Measurements from ENCODE around the gene ARHGAP18.

The ARHGAP18 gene

GRCh38 chr6:129643968-129644367 lies 66.0 kb downstream of the ARHGAP18 start:
- DNase-seq (ENCODE audit: low read depth in 2 of 2), result no peak

GRCh38 chr6:129643176-129643575 lies 66.8 kb downstream of the ARHGAP18 start:
- DNase-seq (ENCODE audit: low read depth in 2 of 2), result no peak

- no peak for DNase-seq (ENCODE audit: low read depth in 2 of 2)
These were observed 67.7 kb downstream of the ARHGAP18 start for GRCh38 chr6:129642322-129642721.

GRCh38 chr6:129641344-129641743 lies 68.6 kb downstream of the ARHGAP18 start:
- no peak for DNase-seq (ENCODE audit: low read depth in 2 of 2)

GRCh38 chr6:129638686-129639085 lies 71.3 kb downstream of the ARHGAP18 start:
- no peak for DNase-seq (ENCODE audit: low read depth in 2 of 2)

DNA sequence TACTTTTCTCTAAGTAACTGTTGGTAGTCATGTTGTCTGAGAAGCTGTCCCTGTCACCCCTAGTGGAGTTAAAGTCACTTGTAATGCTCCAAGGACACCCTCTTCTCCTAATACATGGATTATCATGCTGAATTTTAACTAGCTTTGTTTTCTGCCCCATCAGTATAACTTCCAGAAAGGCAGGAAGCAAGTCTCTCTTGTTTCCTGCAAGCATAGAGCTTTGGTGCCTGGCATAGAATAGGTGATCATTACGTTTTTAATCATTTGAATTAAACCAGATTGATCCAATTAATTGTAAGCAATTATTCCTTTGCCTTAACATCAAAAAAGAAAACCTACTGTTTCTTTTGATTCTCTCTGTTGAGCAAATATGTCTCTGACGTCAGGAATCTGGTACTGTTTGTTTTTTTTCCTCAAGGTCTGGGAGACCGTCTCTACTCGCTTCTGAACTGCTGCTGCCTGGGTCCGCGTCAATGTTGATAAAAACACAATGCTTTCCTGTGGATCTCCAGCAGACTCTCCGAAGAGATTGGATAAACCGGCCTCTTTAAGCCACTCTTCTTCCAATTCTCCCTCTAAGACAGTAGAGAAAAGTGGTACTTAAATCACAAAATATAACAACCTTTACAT lies 71.8 kb downstream of the ARHGAP18 start:
- no peak for DNase-seq (ENCODE audit: low read depth in 2 of 2)

- no peak for DNase-seq (ENCODE audit: low read depth in 2 of 2)
These were observed 72.5 kb downstream of the ARHGAP18 start for GRCh38 chr6:129637340-129638054.

DNA sequence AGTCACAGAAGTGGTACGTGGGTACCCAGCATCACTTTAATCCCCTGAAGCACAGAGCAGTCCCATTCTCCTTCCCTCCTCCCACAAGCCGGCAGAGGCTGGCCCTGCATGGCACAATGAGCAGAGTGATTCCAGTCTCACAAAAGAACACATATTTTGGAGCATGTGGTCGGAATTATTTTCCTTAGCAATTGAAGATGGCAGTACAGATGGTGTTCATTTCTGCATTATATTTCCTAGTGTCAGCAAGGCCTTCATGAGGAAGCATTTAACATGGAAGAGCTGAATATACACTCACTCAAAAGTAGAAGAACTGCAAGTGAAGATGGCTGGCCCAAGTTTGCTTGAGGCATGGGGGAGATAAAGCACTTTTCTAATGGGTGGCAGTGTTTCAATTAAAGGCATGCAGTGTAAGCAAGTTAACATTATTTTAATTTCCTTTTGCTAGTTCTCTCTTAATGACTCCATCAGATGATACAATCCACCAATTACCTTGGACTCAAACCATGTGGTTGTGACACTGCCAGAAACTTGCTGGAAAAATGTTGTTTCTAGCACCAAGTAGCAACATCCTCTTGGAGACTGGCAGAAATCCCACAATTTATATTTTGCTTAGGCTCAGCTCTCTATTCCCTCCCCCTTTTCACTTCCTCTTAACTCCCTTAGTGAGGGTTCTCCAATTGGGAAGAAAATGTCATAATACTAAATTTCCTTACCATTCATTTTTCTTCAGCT lies 74.4 kb downstream of the ARHGAP18 start:
- no peak for DNase-seq (ENCODE audit: low read depth in 2 of 2)

- no peak for DNase-seq (ENCODE audit: low read depth in 2 of 2)
These were observed 75.4 kb downstream of the ARHGAP18 start for GRCh38 chr6:129634411-129635230.

DNA sequence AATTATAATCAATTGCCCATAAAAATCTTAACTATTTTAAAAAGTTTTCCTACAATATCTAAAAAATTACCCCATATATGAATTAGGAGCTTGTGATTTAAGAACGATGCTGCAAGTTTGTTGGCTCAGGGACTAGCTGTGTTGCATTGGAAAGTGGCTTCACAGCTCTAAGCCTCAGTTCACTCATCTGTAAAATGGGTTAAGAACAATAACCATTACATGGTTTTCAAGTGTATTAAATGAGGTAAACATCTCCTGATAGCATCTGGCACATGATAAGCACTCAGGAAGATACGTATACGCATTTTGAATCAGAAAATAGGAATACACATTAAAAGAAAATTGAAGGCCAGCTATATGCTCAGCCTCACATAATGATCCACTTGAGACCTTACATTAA lies 76.4 kb downstream of the ARHGAP18 start:
- DNase-seq (ENCODE audit: low read depth in 2 of 2), result no peak

GRCh38 chr6:129632172-129632613 lies 77.8 kb downstream of the ARHGAP18 start:
- DNase-seq (ENCODE audit: low read depth in 2 of 2), result no peak

GRCh38 chr6:129631070-129631469 lies 78.9 kb downstream of the ARHGAP18 start:
- DNase-seq (ENCODE audit: low read depth in 2 of 2), result no peak

DNA sequence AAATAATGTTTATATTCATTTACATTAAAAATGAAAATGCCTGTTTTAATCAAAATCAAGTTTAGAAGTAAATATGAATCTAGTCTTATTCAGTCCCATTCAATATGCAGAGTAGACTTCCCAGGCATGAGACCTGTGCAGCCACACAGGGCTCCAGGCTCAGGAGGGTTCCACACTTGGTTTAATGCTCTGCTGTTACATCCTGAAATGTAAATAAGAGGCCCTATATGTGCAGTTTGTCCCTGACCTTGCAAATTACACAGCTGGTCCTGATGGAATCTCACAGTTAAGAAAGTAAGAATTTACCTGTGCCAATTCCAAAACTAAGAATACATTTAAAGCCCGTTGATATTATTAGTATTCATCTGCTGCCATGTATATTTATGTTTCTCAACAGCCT lies 79.4 kb downstream of the ARHGAP18 start:
- DNase-seq (ENCODE audit: low read depth in 2 of 2), result no peak

DNA sequence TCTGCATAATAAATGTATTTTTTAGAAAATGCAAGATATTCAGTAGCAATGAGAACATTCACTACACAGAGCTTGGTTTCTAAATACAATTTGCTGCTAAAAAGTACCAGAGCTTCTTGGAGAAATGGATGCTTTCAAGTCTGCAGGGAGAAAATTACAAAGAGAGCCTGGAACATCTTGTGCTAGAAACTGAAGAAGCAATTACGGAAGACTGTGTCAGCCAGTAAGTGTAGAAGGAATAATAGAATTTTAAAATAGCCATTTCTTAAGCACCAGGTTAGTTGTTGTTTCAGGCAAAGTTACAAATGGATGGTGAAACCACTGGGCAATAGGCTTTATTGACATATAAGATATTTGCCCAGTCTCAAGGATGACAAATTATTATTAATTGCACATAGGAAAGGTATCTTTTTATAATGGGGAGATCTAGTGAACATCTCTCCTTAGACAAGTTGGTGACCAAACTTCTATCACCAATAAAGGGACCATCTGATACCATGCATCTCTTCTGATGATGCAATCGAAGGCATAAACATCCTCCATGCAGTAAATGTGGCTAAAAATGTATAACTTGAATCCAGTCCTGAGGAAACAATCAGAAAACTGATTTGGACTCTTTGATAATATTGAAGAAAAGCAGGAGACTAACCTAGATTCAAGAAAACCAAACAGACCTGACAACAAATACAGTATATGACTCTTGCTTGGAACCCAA lies 81.7 kb downstream of the ARHGAP18 start:
- DNase-seq (ENCODE audit: low read depth in 2 of 2), result no peak

- no peak for DNase-seq (ENCODE audit: low read depth in 2 of 2)
These were observed 85.5 kb downstream of the ARHGAP18 start for GRCh38 chr6:129624488-129624887.

GRCh38 chr6:129623008-129623732 lies 86.8 kb downstream of the ARHGAP18 start:
- no peak for DNase-seq (ENCODE audit: low read depth in 2 of 2)

GRCh38 chr6:129621252-129621651 lies 88.7 kb downstream of the ARHGAP18 start:
- DNase-seq (ENCODE audit: low read depth in 2 of 2), result peak; percentile 10 to 34

- no peak for DNase-seq (ENCODE audit: low read depth in 2 of 2)
These were observed 89.8 kb downstream of the ARHGAP18 start for GRCh38 chr6:129620234-129620610.

DNA sequence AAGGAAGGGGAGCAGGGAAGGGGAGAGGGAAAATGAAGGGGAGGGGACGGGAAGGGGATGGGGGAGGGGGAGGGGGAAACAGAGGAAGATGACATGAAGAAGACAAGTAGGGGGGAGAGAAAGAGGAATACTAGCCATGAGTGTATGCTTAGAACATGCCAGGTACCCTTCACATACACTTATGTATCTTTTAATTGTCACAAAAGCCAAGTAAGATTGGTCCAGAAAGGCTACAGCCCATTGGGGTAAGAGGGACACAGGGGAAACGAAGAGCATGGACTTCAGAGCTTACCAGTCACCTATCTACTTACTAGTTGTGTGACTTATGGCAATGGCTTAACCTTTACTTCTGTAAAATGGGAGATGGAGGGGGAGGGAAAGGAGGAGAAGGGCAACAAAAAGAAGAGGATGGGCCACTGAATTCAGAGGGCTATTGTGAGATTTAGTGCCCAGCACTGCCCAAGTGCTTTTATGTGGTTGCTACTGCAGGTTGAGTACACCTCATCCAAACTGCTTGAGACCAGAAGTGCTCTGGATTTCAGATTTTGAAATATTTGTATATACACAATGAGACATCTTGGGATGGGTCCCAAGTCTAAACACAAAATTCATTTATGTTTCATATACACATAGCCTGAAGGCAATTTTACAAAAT lies 90.3 kb downstream of the ARHGAP18 start:
- no peak for DNase-seq (ENCODE audit: low read depth in 2 of 2)

- no peak for DNase-seq (ENCODE audit: low read depth in 2 of 2)
These were observed 92.0 kb downstream of the ARHGAP18 start for GRCh38 chr6:129617986-129618385.

Data from stimulated activated CD4-positive, alpha-beta T cell treated with anti-CD3 and anti-CD28 coated beads, Interleukin-4, amount 100 ng/mL, for 48 hours (primary cell).